Neutrophil (primary cell): ENCODE measurements around the gene PRPF40B.

Experiments used
- H3K27ac ChIP-seq: fragments of 200-600 bp; sonication (generic); 2 replicates; pipeline ENCODE4 v1.5.1; 2016; ENCODE audit warnings: mild to moderate bottlenecking, moderate library complexity
- H3K27me3 ChIP-seq: fragments of 200-600 bp; sonication (generic); 2 replicates; pipeline ENCODE4 v1.6.0; 2016; ENCODE audit warnings: mild to moderate bottlenecking
- H3K36me3 ChIP-seq: fragments of 200-600 bp; sonication (generic); 2 replicates; pipeline ENCODE4 v1.5.1; 2017
- H3K4me1 ChIP-seq, 2 experiments: fragments of 200-600 bp in 1 of 2; sonication (generic) in 1 of 2; 1 replicate in 1 of 2; 2 replicates in 1 of 2; pipeline versions ENCODE4 v1.5.1 to v1.6.1; 2013 to 2016; ENCODE audit warnings: low read depth in 1 of 2, low read length in 1 of 2, mild to moderate bottlenecking in 1 of 2, moderate library complexity in 1 of 2; ENCODE audit not compliant: control insufficient read depth in 1 of 2, insufficient read depth in 1 of 2
- H3K4me3 ChIP-seq, 2 experiments: fragments of 200-600 bp in 1 of 2; sonication (generic) in 1 of 2; 1 replicate in 1 of 2; 2 replicates in 1 of 2; pipeline ENCODE4 v1.5.1; 2013 to 2016; ENCODE audit warnings: low read depth in 1 of 2, low read length in 1 of 2, mild to moderate bottlenecking in 1 of 2, moderate library complexity in 1 of 2
- H3K9me3 ChIP-seq: fragments of 200-600 bp; sonication (generic); 2 replicates; pipeline ENCODE4 v1.5.1; 2016
- TF ChIP-seq, protein P1 (sequence below): fragments of 200-600 bp; sonication (generic); IDR thresholded peaks from 2 replicates; pipeline ENCODE4 v1.5.1; 2016; ENCODE audit warnings: antibody characterized with exemption

The PRPF40B gene

DNA sequence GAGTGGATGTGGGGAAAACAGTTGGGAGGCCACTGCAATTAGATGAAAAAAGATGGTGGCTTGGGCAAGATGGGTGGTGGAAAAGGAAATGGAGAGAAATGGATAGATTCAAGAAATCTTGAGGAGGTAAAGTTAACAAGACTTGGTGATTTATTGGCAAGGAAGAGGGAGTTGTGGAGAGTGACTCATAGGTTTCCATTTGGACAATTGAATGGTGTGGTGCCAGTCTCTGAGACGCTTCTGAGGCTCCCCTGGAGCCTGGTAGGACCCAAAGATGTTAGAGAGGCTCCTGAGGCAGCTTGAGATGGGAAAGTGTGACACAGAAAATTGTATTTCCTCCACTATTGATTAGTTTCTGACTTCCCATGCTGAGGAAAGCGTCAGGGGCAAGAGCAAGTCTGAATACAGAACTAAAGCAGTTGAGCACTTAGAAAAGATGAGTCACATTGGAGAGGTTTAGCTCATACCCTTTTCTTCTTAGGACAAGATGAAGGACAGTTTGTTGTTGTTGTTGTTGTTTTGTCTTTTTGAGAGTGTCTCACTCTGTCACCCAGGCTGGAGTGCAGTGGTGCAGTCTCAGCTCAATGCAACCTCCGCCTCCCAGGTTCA lies 4.5 kb downstream of the PRPF40B start:
- no peak overlapping the region for H3K27ac ChIP-seq
- TF ChIP-seq, protein P1, sequence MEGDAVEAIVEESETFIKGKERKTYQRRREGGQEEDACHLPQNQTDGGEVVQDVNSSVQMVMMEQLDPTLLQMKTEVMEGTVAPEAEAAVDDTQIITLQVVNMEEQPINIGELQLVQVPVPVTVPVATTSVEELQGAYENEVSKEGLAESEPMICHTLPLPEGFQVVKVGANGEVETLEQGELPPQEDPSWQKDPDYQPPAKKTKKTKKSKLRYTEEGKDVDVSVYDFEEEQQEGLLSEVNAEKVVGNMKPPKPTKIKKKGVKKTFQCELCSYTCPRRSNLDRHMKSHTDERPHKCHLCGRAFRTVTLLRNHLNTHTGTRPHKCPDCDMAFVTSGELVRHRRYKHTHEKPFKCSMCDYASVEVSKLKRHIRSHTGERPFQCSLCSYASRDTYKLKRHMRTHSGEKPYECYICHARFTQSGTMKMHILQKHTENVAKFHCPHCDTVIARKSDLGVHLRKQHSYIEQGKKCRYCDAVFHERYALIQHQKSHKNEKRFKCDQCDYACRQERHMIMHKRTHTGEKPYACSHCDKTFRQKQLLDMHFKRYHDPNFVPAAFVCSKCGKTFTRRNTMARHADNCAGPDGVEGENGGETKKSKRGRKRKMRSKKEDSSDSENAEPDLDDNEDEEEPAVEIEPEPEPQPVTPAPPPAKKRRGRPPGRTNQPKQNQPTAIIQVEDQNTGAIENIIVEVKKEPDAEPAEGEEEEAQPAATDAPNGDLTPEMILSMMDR = no peak
- H3K36me3 ChIP-seq = no peaks in the 10 kb centered on the region
- H3K9me3 ChIP-seq = no peaks in the 10 kb centered on the region
- peaks cover 35% of the 10 kb centered on the region for H3K27me3 ChIP-seq
- H3K4me3 ChIP-seq = no peak overlapping the region
- H3K4me1 ChIP-seq = peaks cover 4 to 6% of the 10 kb centered on the region in 2 experiments

DNA sequence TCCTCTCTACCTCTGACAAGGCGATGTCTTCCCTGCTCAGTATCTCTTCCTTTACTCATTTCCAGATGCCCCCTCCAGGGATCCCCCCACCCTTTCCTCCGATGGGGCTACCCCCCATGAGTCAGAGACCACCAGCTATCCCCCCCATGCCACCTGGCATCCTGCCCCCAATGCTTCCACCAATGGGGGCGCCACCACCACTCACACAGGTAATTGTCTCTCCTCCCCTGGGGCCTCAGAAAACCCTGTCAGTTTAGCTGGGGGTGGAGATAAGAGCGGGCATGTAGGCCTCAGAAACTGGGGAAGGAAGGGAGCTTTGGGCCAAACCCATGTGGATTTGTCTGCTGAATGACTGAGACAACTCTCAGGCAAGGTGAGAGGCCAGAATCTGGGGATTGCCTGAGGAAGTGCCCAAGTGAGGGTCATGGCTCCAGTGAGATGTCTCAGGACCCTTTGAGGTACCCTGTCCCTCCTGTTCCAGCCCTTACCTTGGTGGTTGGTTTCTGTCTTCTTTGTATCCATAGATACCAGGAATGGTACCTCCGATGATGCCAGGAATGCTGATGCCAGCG lies 8.1 kb downstream of the PRPF40B start:
- no peaks in the 10 kb centered on the region for H3K9me3 ChIP-seq
- H3K4me1 ChIP-seq = no peaks in the 10 kb centered on the region
- TF ChIP-seq, protein P1 = no peak
- H3K4me3 ChIP-seq = no peak overlapping the region
- no peaks in the 10 kb centered on the region for H3K36me3 ChIP-seq
- peaks cover 3% of the 10 kb centered on the region for H3K27me3 ChIP-seq
- H3K27ac ChIP-seq = no peak overlapping the region

DNA sequence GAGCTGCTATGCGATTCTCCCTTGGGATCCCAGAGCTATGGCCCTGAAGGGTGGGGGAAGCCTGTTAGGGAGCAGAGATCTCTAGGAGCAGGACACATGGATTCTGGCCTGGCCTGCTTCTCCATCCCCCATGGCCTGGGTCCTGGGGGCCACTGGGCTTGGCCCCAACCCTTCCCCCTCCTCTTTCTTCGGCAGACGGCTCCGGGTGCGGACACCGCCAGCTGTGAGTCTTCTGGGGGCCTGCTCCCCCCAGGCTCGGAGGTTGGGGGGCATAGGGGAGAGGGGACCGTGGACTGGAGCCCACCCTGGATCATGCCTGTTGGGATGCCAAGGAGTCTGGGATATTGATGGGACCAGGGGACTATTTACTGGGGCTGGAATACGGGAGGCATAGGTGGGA lies 9.0 kb downstream of the PRPF40B start:
- no peaks in the 10 kb centered on the region for H3K27me3 ChIP-seq
- H3K4me1 ChIP-seq = no peaks in the 10 kb centered on the region
- H3K36me3 ChIP-seq = no peaks in the 10 kb centered on the region
- TF ChIP-seq, protein P1 = no peak
- no peak overlapping the region for H3K4me3 ChIP-seq
- no peaks in the 10 kb centered on the region for H3K9me3 ChIP-seq
- H3K27ac ChIP-seq = no peak overlapping the region

DNA sequence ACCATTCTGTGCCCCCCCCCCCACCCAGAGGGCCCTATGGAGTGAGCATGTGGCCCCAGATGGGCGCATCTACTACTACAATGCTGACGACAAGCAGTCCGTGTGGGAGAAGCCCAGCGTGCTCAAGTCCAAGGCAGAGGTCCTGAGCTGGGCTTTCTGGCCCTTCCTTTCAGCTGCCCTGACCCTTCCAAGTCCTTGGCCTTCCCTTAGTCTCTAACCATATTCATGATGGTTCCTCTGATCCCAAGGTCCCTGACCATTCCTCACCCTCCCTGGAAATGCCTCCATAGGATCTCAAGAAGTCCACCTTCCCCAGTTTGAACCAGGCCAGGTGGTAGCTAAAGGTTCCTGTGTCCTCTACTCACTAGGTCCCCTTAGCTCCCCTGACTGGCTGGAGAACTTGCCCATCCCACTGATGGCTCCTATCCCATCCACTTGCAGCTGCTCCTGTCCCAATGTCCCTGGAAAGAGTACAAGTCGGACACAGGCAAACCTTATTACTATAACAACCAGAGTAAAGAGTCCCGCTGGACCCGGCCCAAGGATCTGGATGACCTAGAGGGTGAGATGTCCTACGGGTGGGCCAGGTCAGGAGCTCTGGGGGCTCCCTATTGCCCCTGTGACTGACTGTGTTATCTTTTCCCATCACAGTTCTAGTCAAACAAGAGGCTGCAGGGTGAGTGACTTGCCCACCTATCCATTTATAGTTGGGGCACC lies 9.8 kb downstream of the PRPF40B start:
- Histone ChIP-seq H3K27ac (no peak overlapping the region), H3K36me3 (no peaks in the 10 kb centered on the region), H3K9me3 (no peaks in the 10 kb centered on the region)

DNA sequence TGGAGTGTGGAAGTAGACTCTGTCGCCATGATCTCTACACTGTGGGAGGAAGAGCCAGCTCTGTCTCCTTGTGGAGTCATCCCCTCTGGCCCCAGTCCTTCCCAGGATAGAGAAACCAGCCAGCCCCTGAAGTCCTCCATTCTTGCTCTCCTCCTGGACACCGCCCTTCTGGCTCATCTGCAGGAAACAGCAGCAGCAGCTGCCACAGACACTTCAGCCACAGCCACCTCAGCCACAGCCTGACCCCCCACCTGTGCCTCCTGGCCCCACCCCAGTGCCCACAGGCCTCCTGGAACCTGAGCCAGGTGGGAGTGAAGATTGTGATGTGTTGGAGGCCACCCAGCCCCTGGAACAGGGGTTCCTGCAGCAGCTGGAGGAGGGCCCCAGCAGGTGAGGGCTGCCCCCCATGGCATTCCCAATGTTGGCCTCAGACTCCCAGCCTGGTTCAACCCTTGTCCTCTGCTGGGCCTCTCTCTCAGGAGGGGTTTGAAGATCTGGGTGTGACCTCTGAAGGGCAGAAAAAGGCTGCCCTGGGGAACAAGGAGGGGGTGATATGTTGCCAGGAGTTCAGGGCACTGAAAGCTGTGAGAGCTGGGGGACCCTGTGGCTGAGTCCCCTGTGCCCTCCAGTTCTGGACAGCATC lies 10.5 kb downstream of the PRPF40B start:
- no peaks in the 10 kb centered on the region for H3K9me3 ChIP-seq
- H3K27ac ChIP-seq = no peak overlapping the region
- H3K4me3 ChIP-seq = no peak overlapping the region
- TF ChIP-seq, protein P1 = no peak
- H3K4me1 ChIP-seq = no peaks in the 10 kb centered on the region
- no peaks in the 10 kb centered on the region for H3K36me3 ChIP-seq
- no peaks in the 10 kb centered on the region for H3K27me3 ChIP-seq

More for the DNA sequence above, 9.8 kb downstream of the PRPF40B start:
- no peak overlapping the region for H3K4me3 ChIP-seq
- H3K27me3 ChIP-seq = no peaks in the 10 kb centered on the region
- H3K4me1 ChIP-seq = no peaks in the 10 kb centered on the region
- TF ChIP-seq, protein P1 = no peak
